HG02938 (cell line): Measurements from ENCODE around the gene NBPF4.
"Not testable (repeated sequence)": the region's sequence is repeated elsewhere in the genome, so short reads cannot be mapped to it uniquely, and the experiment has no call there.

ENCODE experiments used
- ATAC-seq: cut with Tn5 transposase; IDR thresholded peaks from one replicate; pipeline ENCODE4 v1.9.1; 2021; ENCODE audit warnings: mild to moderate bottlenecking, moderate library complexity; ENCODE audit not compliant: unreplicated experiment

The NBPF4 gene, protein sequence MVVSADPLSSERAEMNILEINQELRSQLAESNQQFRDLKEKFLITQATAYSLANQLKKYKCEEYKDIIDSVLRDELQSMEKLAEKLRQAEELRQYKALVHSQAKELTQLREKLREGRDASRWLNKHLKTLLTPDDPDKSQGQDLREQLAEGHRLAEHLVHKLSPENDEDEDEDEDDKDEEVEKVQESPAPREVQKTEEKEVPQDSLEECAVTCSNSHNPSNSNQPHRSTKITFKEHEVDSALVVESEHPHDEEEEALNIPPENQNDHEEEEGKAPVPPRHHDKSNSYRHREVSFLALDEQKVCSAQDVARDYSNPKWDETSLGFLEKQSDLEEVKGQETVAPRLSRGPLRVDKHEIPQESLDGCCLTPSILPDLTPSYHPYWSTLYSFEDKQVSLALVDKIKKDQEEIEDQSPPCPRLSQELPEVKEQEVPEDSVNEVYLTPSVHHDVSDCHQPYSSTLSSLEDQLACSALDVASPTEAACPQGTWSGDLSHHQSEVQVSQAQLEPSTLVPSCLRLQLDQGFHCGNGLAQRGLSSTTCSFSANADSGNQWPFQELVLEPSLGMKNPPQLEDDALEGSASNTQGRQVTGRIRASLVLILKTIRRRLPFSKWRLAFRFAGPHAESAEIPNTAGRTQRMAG

DNA sequence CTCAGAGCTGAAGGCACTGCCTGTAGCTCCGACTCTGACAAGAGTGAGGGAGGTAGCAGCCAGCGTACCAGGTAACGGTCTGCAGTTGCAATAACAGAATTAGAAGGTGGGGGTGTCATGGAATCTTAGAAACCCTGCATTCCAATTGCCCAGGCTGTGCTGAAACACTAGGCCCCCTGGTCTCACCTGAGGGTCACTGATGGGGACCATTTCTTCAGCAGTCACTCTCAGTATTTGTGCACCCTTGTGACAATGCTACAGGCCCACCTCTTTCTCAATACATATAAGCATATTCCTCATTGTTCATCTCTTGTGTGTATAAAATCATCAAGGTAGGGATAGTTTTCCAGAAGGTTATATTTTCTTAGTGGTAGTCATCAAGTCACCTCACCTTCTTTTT lies at the start of gene NBPF4:
Gene NBPF4 (minus strand): TSS at position 101 of the 400 bp plus-strand sequence. CDS start 315 bp downstream, outside the sequence.
- not testable (repeated sequence) for ATAC-seq

GRCh38 chr1:108282528-108283257 lies 38.8 kb upstream of the NBPF4 start:
- not testable (repeated sequence) for ATAC-seq

DNA sequence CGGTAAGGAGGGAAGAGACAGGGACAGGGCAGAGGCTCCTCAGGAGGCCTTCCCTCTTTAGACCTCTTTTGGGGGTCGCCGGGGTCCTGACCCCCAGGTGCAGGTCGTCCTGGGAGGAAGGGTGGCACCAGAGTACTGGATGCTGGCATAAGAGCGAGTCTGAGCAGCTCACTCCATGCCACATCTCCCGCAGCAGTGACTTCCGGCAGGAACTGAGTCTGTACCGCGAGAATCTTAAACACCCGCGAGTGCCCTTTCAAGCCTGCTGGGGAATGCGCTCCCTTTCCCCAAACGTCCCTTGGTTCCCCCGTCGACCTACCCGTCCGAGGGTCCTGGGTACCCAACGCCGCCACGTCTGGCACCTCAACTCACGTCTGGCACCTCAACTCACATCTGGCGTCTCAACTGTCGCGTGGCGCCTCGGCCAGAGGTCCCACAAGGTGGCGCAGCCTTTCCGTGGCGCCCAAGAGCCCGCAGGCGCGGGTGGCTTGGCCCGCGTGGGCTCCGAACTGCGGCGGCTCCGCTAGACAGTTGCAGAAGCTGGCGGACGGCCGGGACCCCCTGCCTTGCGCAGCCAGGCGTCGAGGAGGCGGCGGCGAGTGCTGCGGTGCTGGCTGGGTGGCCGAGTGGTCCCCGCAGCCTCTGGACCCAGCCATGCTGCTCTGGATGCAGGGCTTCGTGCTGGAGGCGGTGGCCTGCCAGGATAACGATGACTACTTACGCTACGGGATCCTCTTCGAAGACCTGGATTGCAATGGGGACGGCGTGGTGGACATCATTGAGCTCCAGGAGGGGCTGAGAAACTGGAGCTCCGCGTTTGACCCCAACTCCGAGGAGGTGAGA lies 28.8 kb upstream of the NBPF4 start:
- ATAC-seq, result peak; percentile 78

GRCh38 chr1:108267097-108267496 lies 23.2 kb upstream of the NBPF4 start:
- ATAC-seq, result not testable (repeated sequence)

GRCh38 chr1:108261967-108262366 lies 18.1 kb upstream of the NBPF4 start:
- not testable (repeated sequence) for ATAC-seq

- not testable (repeated sequence) for ATAC-seq
These were observed 17.6 kb upstream of the NBPF4 start for GRCh38 chr1:108261519-108261918.

- not testable (repeated sequence) for ATAC-seq
These were observed 16.8 kb upstream of the NBPF4 start for GRCh38 chr1:108260578-108261259.

- peak; percentile 95 for ATAC-seq
These were observed 11.6 kb upstream of the NBPF4 start for GRCh38 chr1:108255426-108255825.

DNA sequence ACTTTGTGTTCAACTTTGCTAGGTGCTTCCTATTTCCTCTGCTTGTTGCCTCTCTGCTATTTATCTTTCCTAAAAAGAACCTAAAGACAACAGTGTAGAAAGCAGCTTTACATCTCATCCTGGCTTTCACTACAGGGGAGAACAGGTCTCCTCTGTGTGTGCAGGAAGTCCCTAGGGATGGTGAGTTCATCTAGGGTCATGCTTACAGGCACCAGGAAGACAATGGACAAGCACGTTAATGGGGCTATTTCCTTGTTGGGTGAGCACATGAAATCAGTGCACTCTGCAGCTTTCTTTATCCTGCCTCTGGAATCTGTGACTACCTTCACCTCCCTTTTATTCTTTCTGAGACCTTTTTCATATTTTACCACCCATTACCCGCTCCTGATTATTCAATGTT lies 4.5 kb downstream of the NBPF4 start:
- not testable (repeated sequence) for ATAC-seq

GRCh38 chr1:108235308-108235707 lies 8.6 kb downstream of the NBPF4 start:
- ATAC-seq, result not testable (repeated sequence)

DNA sequence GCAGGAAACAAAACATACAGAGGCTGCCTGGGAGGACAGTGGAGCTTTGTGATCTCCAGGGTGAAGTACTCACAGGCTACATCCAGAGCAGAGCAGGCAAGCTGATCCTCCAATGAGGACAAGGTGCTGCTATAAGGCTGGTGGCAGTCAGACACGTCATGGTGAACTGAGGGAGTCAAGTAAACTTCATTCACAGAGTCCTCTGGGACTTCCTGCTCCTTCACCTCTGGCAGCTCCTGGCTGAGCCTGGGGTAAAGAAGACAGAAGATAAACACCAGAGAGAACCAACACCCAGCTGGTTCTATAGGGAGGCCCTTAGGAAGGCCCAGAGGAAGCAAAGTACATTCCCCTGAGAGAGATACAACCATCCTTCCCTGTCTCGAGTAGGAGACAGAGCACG lies 11.7 kb downstream of the NBPF4 start:
- not testable (repeated sequence) for ATAC-seq

- ATAC-seq, result not testable (repeated sequence)
These were observed 13.9 kb downstream of the NBPF4 start for GRCh38 chr1:108229976-108230375.

- ATAC-seq, result not testable (repeated sequence)
These were observed 16.1 kb downstream of the NBPF4 start for GRCh38 chr1:108227772-108228171.

DNA sequence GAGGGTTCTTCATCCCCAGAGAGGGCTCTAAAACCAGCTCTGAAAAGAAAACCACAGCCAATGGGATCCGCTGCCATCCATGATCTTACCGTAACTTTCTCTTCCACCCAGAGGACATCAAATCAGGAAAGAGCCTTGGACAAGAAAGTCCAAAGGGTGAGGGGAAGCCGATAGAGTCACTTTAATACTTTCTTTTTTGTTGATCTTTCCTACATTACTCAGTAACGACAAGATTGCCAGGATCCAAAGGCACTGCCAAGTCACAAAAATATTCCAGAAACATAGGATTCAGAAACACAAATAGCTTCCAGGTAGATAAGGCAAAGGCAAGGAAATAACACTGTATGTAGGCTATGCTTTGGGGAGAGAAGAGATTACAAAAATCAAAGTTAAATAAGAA lies 17.0 kb downstream of the NBPF4 start:
- ATAC-seq, result not testable (repeated sequence)

- not testable (repeated sequence) for ATAC-seq
These were observed 20.6 kb downstream of the NBPF4 start for GRCh38 chr1:108223226-108223625.

DNA sequence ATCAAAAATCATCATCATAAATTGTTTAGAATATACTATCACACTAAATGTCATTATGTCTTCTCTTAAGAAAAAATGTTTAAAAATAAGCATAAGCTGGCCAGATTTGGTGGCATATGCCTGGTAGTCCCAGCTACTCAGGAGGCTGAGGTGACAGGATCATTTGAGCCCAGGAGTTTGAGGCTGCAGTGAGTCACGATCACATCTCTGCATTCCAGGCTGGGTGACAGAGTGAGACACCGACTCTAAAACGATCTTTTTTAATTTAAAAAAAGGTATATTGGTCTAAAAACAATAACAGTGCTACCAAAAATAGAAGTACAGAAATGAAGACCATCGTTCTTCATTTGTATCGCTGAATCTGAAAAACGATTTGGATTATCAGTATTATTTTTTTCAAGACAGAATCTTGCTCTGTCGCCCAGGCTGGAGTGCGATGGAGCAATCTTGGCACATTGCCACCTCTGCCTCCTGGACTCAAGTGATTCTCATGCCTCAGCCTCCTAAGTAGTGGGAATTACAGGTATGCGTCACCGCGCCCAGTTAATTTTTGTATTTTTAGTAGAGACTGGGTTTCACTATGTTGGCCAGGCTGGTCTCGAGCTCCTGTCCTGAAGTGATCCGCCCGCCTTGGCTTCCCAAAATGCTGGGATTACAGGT lies 26.2 kb downstream of the NBPF4 start:
- ATAC-seq, result not testable (repeated sequence)

DNA sequence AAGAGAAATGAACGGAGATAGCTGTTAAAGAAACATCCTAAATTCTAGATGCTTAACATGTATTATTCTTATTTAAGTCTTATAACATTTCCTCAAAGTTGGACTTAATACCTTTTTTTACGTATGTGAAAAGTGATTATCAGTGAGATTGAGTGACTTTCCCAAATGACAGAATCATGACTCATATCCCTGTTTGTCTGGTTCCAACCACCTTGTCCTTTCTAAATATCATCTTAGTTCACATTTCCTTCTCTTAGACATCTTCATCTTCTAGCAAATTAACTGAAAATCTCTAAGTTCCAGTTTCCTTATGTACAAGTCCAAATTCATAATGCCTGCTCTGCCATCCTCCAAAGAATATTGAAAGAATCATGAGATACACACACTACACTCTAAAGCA lies 26.9 kb downstream of the NBPF4 start:
- ATAC-seq, result not testable (repeated sequence)

DNA sequence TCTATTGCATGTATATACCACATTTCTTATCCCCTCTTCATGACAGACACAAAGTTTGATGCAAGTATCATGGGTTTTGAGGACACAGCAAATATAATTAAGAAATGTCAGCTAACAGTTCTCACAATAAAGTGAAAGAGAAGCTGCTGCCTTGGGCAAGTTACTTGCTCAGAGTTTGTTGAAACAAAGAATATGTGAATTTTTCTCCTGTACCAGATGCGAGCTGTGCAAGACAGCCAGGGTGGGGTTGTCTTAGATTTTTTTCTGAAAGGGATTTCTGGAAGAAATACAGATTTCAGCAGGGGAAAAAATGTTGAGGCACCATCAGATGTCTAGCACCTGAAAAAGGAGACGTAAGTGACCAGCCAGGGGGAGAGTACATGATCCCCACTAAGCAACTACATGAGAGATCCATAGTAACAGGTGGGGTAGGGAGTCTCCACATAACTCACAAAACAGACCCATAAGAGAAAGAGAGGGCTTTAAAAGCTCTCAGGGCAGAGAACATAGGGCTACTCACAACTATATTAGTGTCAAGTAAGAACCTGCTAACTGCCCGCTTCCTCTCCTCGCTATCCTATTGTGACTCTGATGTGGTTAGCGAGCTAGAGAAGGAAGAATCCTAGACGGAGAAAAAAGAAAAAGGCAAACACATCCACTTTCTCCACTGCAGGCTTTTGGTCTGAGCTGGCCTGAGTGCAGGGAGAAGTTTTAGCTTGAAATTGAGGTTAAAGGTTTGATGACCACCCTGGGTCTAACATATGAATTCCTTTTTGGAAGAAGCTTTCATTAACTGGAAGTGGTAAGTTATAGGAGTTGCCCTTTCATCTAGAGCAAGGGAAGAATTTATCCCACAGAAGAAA lies 27.6 kb downstream of the NBPF4 start:
- not testable (repeated sequence) for ATAC-seq
